HG02588 (cell line): ENCODE measurements around the gene CACNG3.
"Not testable (repeated sequence)": the region's sequence is repeated elsewhere in the genome, so short reads cannot be mapped to it uniquely, and the experiment has no call there.

Experiments used
- ATAC-seq: cut with Tn5 transposase; IDR thresholded peaks from one replicate; pipeline ENCODE4 v1.9.1; 2021; ENCODE audit warnings: mild to moderate bottlenecking, moderate library complexity; ENCODE audit not compliant: unreplicated experiment

The CACNG3 gene

GRCh38 chr16:24328835-24329452 is 72.8 kb downstream of the CACNG3 start:
- ATAC-seq, result no peak

GRCh38 chr16:24332178-24332577 is 76.0 kb downstream of the CACNG3 start:
- ATAC-seq, result no peak

- ATAC-seq, result no peak
These were observed 76.5 kb downstream of the CACNG3 start for GRCh38 chr16:24332582-24333090.

GRCh38 chr16:24336491-24336890 is 80.4 kb downstream of the CACNG3 start:
- ATAC-seq, result no peak

- no peak for ATAC-seq
These were observed 80.9 kb downstream of the CACNG3 start for GRCh38 chr16:24337013-24337412.

- not testable (repeated sequence) for ATAC-seq
These were observed 87.7 kb downstream of the CACNG3 start for GRCh38 chr16:24343829-24344228.

GRCh38 chr16:24344784-24345183 is 88.6 kb downstream of the CACNG3 start:
- ATAC-seq, result no peak

- no peak for ATAC-seq
These were observed 89.6 kb downstream of the CACNG3 start for GRCh38 chr16:24345704-24346103.

GRCh38 chr16:24346734-24347133 is 90.6 kb downstream of the CACNG3 start:
- no peak for ATAC-seq

GRCh38 chr16:24347556-24347955 is 91.4 kb downstream of the CACNG3 start:
- ATAC-seq, result no peak

- no peak for ATAC-seq
These were observed 92.6 kb downstream of the CACNG3 start for GRCh38 chr16:24348545-24349290.

GRCh38 chr16:24349320-24349719 is 93.2 kb downstream of the CACNG3 start:
- no peak for ATAC-seq

- no peak for ATAC-seq
These were observed 96.6 kb downstream of the CACNG3 start for GRCh38 chr16:24352746-24353145.

- no peak for ATAC-seq
These were observed 97.5 kb downstream of the CACNG3 start for GRCh38 chr16:24353622-24354021.

GRCh38 chr16:24357511-24357910 is 101.4 kb downstream of the CACNG3 start:
- ATAC-seq, result no peak

- ATAC-seq, result no peak
These were observed 102.0 kb downstream of the CACNG3 start for GRCh38 chr16:24358117-24358516.

- no peak for ATAC-seq
These were observed 103.4 kb downstream of the CACNG3 start for GRCh38 chr16:24359490-24359889.

- no peak for ATAC-seq
These were observed 104.8 kb downstream of the CACNG3 start for GRCh38 chr16:24360936-24361335.

GRCh38 chr16:24364596-24364995 is 108.5 kb downstream of the CACNG3 start:
- ATAC-seq, result no peak

GRCh38 chr16:24367186-24367710 is 111.1 kb downstream of the CACNG3 start:
- ATAC-seq, result no peak

- no peak for ATAC-seq
These were observed 116.7 kb downstream of the CACNG3 start for GRCh38 chr16:24372824-24373223.

- ATAC-seq, result no peak
These were observed 122.9 kb downstream of the CACNG3 start for GRCh38 chr16:24378999-24379398.
